Measurements from ENCODE around the gene PCDHA6.
"Not testable (repeated sequence)": the region's sequence is repeated elsewhere in the genome, so short reads cannot be mapped to it uniquely, and the experiment has no call there.

- not testable (repeated sequence) for TF ChIP-seq EP300, POLR2A (IDR thresholded peaks at IDR 0.05)
Observed at GRCh38 chr5:140802381-140802780, 25.4 kb upstream of the PCDHA6 start.
